ENCODE measurements around the gene LRRC3.
"Not testable (repeated sequence)": the region's sequence is repeated elsewhere in the genome, so short reads cannot be mapped to it uniquely, and the experiment has no call there.

The LRRC3 gene

DNA sequence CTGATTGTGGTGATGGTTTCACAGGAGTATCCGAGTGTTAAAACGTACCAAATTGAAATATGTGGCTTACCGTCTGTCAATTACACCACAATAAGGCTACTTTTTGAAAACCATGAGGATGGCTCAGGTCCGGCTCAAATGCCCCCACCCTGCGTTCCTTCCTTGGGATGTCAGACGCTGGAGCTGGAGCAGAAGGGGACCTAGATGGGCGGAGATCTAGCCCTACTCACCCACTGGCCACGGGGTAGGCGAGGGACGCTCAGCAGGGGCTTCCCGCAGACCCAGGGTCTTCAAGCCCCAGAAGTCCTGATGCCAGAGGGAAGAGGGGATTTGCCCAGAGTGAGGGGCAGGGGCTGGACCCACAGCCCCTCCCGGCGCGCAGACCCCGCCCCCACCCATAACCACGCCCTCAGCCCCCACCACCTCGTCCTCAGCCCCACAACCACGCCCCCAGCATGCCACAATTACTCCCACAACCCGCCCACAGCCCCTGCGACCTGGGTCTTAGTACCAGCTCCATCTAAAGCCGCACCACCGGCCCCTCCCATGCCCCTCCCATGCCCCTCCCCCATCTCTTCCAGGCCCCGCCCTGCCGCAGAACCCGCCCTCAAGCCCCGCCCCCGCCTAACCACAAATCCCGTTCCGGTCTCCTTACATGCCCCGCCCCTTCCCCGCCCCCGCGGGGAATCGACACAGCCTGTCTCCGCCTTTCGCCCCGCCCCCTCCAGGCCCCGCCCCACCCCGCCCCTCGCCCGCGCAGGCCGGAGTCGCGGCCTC lies at the start of gene LRRC3:
Gene LRRC3 (plus strand): TSS at position 764 of the 777 bp plus-strand sequence. CDS start 1,135 bp downstream, outside the sequence.
- peak; percentile 91 for DNase-seq (ENCODE audit: low spot score)

DNA sequence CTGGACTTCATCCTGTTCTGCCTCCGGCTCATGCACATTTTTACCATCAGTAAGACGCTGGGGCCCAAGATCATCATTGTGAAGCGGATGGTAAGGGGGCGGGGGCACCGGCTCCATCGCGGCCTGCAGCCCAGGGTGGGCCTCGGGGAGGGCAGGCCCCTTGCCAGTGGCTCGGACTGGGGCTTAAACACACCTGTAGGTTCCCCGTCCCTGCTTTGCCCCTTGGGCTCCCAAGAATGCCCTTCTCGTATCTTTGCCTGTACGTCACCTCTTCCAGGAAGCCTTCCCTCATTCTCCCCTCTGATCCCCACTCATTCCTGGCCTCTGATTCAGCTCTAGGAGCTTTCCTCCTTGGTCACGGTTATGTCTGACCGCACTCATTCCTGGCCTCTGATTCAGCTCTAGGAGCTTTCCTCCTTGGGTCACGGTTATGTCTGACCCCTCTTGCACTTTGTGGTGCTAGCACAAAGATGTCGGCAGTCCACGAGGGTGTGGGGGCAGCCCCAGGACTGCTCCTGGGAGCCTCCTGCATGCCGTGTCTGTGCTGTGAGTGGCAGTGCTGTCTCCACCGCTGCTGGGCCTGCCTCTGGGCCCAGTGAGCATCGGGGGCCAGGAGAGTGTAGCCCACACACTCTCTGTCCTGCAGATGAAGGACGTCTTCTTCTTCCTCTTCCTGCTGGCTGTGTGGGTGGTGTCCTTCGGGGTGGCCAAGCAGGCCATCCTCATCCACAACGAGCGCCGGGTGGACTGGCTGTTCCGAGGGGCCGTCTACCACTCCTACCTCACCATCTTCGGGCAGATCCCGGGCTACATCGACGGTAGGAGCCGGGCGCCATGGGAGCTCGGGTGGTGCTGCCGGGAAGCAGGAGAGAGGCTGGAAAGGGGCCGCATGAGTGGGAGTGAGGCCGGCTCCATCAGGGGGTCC lies 49.1 kb upstream of the LRRC3 start:
- DNase-seq (ENCODE audit: low spot score) = no peak

- no peak for DNase-seq (ENCODE audit: low spot score)
These were observed 48.4 kb upstream of the LRRC3 start for GRCh38 chr21:44406953-44407352.

DNA sequence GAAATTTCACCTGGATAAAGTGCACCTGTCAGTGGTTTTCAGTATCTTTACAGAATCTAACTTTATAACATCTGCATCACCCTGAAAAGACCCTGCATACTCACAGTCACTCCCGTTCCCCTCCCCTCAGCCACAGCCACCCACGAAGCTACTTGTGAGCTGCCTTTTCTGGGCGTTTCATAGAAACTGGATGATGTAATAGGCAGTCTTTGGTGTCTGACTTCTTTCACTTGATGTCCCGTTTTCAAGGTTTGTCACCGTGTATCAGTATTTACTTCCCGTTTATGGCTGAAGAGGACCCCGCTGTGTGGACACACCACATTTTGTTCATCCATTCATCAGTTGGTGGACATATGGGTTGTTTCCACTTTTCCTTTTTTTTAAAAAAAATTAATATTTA lies 47.8 kb upstream of the LRRC3 start:
- no peak for DNase-seq (ENCODE audit: low spot score)

GRCh38 chr21:44408226-44408625 lies 47.1 kb upstream of the LRRC3 start:
- DNase-seq (ENCODE audit: low spot score) = no peak

GRCh38 chr21:44413566-44414290 lies 41.6 kb upstream of the LRRC3 start:
- no peak for DNase-seq (ENCODE audit: low spot score)

- no peak for DNase-seq (ENCODE audit: low spot score)
These were observed 40.8 kb upstream of the LRRC3 start for GRCh38 chr21:44414291-44415072.

DNA sequence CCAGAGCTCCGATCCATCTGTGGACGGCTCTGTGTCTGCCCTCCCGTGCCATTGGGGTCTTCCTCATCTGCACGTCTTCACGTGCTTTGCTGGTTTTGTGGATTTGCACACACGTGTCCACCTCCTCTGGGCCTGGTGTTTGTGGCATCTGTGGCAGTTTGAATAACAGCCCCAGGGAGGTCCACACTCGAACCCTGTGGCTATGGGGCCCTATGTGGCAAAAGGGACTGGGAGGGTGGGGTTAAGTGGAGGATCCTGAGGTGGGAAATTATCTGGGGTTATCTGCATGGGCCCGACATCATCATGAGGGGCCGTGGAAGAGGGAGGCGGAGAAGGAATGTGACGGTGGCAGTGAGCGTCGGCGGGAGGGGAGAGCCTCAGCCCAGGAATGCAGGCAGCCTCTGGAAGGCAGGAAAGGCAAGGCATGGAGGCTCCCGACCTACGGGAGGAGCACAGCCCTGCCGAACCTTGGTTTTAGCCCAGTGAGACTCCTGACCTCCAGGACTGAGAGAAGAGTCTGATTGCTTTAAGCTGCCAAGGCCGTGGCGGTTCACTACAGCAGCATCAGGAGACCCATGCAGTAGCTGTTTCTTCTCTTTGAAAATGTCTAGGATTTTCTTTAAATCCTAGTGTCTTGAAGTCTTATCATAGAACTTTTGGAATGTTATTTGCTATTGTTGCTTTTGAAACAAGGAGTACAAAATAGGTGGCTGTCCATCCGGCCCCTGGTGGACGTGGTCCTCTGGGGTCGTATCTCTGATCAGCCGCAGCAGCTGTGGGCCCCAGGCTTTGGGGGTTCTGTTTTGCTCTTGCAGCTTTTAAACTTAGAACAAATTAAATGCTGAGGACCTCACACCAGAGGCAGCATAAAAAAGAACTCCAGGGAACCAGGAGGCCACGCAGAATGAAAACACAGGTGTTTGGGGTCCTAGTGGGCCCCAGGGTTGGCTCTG lies 40.0 kb upstream of the LRRC3 start:
- DNase-seq (ENCODE audit: low spot score) = no peak

DNA sequence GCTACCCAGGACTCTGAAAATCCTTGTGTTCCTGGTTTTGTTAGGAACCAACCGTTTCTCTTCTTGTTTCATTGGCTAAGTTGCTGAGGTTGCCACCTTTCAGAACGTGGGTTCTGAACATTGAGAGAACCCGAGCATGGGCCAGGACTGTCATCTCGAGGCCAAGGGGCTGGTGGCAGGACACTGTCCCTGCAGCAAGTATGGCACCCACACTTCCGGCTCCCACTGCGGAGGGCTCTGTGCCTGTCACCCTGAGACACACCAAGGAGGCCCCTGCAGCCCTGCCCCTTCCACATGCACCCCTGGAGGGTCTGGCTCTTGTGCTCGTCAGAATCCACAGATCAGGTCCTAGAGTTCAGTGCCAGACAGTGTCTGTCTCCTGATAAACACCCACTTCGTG lies 39.1 kb upstream of the LRRC3 start:
- DNase-seq (ENCODE audit: low spot score) = no peak

GRCh38 chr21:44417621-44418107 lies 37.6 kb upstream of the LRRC3 start:
- DNase-seq (ENCODE audit: low spot score) = not testable (repeated sequence)

DNA sequence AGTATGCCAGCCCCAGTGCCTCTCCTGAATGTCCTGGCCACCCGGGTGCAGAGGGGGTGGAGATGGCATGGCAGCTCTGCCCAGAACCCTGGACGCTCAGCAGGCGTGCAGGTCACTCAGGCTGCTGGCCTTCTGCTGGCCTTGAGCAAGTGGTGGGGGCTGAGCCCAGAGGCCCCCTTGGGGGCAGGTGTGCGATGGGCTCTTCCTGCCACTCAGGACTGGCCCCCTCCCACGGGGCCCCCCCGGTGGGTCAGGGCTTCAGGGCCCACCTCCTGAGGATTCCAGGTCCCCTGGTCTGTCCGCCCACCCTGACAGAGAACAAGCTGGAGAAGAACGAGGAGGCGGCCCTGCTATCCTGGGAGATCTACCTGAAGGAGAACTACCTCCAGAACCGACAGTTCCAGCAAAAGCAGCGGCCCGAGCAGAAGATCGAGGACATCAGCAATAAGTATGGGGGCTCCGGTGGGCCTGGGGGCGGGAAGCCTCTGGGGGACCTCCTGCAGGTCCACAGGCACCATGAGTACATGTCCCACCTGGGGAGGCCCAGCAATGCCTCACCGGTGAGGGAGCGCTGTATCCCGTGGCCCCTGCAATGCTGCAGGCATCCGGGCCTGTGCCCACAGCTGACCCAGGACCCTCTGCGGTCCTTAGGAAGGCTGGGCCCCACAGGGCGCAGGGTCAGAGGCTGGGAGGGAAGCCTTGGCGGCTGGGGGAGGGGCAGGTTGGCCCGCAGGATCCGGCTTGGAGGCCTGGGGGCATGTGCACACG lies 37.0 kb upstream of the LRRC3 start:
- DNase-seq (ENCODE audit: low spot score) = no peak

- no peak for DNase-seq (ENCODE audit: low spot score)
These were observed 36.5 kb upstream of the LRRC3 start for GRCh38 chr21:44418876-44419230.

- no peak for DNase-seq (ENCODE audit: low spot score)
These were observed 35.6 kb upstream of the LRRC3 start for GRCh38 chr21:44419679-44420078.

GRCh38 chr21:44420416-44421205 lies 34.7 kb upstream of the LRRC3 start:
- DNase-seq (ENCODE audit: low spot score) = no peak

DNA sequence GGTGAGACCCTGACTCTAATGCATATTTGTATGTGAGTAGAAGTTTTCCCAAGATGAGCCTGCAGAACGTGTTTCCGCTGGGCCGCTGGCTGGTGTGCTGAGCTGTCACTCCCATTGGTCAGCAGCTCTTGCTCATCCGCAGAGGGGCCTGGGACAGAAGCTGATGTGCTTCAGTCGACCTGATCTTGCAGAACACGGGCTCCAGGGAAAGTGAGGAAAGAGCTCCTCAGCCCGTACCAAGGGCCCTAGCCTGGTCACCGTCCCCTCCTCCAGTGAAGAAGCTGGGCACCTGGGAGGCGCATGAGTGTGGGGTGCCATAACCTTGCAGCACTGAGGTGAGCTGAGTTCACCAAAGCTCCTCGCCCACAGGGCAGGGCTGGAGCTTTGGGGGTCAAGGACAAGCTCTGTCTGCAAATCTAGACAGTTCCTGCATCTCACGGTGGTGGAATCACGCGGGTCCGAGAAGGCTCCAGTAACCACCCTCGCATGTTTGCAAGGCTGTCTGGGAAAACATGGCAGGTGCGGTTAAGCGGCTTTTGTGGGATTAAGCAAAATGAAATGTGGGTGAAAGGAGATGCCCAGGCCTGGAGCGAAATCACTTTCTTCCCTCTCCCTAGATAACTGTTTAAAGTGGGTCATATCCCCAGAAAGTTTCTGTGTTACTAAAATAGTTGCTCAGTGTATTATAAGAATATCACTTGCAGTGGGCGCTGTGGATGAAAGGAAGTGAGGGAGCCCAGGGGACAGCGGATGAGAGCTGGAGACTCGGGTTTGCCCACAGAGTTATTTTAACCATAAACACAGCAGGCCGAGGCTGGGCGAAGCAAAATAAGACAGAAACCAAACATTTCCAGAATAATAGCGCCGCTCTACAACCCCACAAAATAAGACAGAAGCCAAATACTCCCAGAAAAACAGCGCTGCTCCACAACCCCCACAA lies 33.1 kb upstream of the LRRC3 start:
- DNase-seq (ENCODE audit: low spot score) = no peak

DNA sequence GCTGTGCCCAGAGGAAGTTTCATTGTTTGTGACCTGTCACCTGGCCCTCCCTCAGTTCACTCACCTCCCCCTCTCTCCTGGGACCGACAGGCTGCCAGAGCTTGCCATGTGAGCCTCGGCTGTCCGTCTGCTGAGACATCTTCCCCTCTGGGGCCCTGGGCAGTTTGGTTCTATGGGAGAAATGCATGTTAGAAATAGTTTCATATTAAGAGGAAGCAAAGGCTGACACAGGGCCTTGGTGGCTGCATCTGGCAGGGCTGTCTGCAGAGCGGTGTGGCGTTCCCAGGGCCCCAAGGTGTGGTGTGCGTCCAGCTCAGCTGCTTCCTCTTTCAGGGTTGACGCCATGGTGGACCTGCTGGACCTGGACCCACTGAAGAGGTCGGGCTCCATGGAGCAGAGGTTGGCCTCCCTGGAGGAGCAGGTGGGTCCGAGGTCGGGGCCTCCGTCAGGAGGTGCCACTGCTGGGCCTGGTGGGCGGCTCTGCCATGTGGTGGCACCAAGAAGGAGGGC lies 31.9 kb upstream of the LRRC3 start:
- no peak for DNase-seq (ENCODE audit: low spot score)

DNA sequence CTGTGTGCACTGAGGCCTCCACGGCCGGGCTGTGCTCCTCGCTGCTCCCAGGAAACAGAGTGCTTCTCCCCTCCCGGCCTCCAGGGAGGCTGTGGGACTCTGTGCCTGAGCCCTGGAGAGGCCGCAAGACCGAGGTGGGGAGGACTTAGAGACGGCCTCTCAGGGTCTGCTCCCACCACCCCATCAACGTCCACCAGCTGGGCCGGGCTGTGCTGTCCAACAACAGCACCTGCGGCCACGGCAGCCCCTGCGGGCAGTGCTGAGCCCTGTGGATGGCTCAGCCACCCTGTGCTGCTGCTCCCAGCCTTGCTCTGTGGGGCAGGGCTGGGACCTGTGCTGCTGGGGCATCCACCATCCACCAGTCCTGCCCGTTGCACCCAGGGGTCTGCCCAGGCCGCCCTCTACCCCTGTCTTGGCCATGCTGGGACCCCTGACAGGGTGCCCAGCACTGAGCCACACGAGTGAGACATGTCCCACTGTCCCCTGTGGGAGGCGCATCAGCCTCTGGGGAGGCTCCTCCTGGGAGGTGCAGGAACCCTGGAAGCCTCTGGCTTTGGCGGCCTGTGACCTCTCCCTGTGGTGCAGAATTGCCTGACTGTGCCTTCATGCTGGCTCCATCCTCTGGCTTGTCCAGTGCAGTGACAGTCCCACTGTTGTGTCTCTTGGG lies 31.2 kb upstream of the LRRC3 start:
- DNase-seq (ENCODE audit: low spot score) = no peak
